T-helper 1 cell treated with Interleukin-12 subunit alpha and Interleukin-12 subunit beta and Interleukin-4 antibody, amounts not matched to agents 30 ng/mL and 1 ng/mL, for 36 hours (primary cell): Measurements from ENCODE around the gene NPPA. TPM values are rescaled to one million over a fixed set of nuclear protein-coding genes. Genes with fewer than 3 reads are reported as not detected.

Experiments used
- total RNA-seq: library from RNA; stranded (reverse); gene quantifications from 2 replicates; pipeline ENCODE4 v1.2.3, GENCODE V29; 2022

The NPPA gene
- total RNA-seq, 1 donor from 2014 or later: not detected

Other genes starting within 250 kb of the NPPA start
- gene FBXO2, start 193.4 kb downstream of the NPPA start, total RNA-seq: 2.0 TPM in 2 replicates
- 33.2 and 34.2 TPM in 2 replicates for gene FBXO44, start 192.9 kb downstream of the NPPA start, total RNA-seq
- 30.0 and 30.9 TPM in 2 replicates for gene FBXO6, start 183.6 kb downstream of the NPPA start, total RNA-seq
- gene MAD2L2, start 166.6 kb downstream of the NPPA start, total RNA-seq: 58.2 and 61.2 TPM in 2 replicates
- 0.10 and 0.15 TPM in 2 replicates for gene DRAXIN, start 156.1 kb downstream of the NPPA start, total RNA-seq
- gene AGTRAP, start 111.6 kb downstream of the NPPA start, total RNA-seq: 48.4 and 49.4 TPM in 2 replicates
- gene C1orf167, start 85.6 kb downstream of the NPPA start, total RNA-seq: not detected in 2 replicates
- gene MTHFR, start 41.8 kb downstream of the NPPA start, total RNA-seq: 31.6 and 34.9 TPM in 2 replicates
- gene CLCN6, start 41.6 kb downstream of the NPPA start, total RNA-seq: 15.2 and 17.5 TPM in 2 replicates
- not detected in 2 replicates for gene NPPB, start 11.2 kb upstream of the NPPA start, total RNA-seq
- gene KIAA2013, start 78.6 kb upstream of the NPPA start, total RNA-seq: 40.9 and 41.5 TPM in 2 replicates
- 27.0 and 27.7 TPM in 2 replicates for gene PLOD1, start 86.9 kb upstream of the NPPA start, total RNA-seq
- gene MFN2, start 132.7 kb upstream of the NPPA start, total RNA-seq: 63.3 and 63.4 TPM in 2 replicates
- 109 and 110 TPM in 2 replicates for gene MIIP, start 171.7 kb upstream of the NPPA start, total RNA-seq
- gene TNFRSF8, start 215.5 kb upstream of the NPPA start, total RNA-seq: 53.8 and 54.5 TPM in 2 replicates